Measurements from ENCODE around the gene PRKAG2. TPM values are rescaled to one million over a fixed set of nuclear protein-coding genes. Genes with fewer than 3 reads are reported as not detected.
A peak's percentile ranks its signal among the peaks of the same experiment; 100 is the strongest.

The PRKAG2 gene
- total RNA-seq, 4 donors from 2014 or later: 38.8 to 94.4 (median 73.2) TPM

GRCh38 chr7:151709141-151710038, 167.5 kb downstream of the PRKAG2 start:
- H3K9me3 ChIP-seq: no peaks in the 10 kb centered on the region
- no peaks in the 10 kb centered on the region for H3K36me3 ChIP-seq
- peak overlapping the region in 3 of 4 donors; percentile 69 to 94 (median 70) for H3K27ac ChIP-seq
- no peak for DNase-seq
- H3K27me3 ChIP-seq: no peaks in the 10 kb centered on the region
- TF ChIP-seq POLR2A (IDR thresholded peaks at IDR 0.05) (no peak), CTCF (IDR thresholded peaks at IDR 0.05) (no peak)
- H3K4me1 ChIP-seq: peaks cover 0 to 22% (median 2%) of the 10 kb centered on the region in 4 donors
- no peak overlapping the region for H3K4me3 ChIP-seq

GRCh38 chr7:151708610-151709009, 168.3 kb downstream of the PRKAG2 start:
- no peaks in the 10 kb centered on the region for H3K27me3 ChIP-seq
- peaks cover 0 to 22% (median 2%) of the 10 kb centered on the region in 4 donors for H3K4me1 ChIP-seq
- H3K9me3 ChIP-seq: no peaks in the 10 kb centered on the region
- H3K4me3 ChIP-seq: no peak overlapping the region
- no peak overlapping the region for H3K27ac ChIP-seq
- TF ChIP-seq CTCF (IDR thresholded peaks at IDR 0.05) (no peak), POLR2A (IDR thresholded peaks at IDR 0.05) (no peak)
- no peak for DNase-seq
- no peaks in the 10 kb centered on the region for H3K36me3 ChIP-seq

- Histone ChIP-seq H3K27me3 (no peaks in the 10 kb centered on the region), H3K27ac (no peak overlapping the region), H3K9me3 (no peaks in the 10 kb centered on the region), H3K4me3 (no peak overlapping the region), H3K4me1 (peaks cover 0 to 22% (median 2%) of the 10 kb centered on the region in 4 donors), H3K36me3 (no peaks in the 10 kb centered on the region)
- DNase-seq: no peak
- no peak for TF ChIP-seq CTCF (IDR thresholded peaks at IDR 0.05)
- TF ChIP-seq POLR2A (IDR thresholded peaks at IDR 0.05): no peak
Measured at GRCh38 chr7:151707757-151708156, 169.2 kb downstream of the PRKAG2 start.

- no peak for TF ChIP-seq POLR2A (IDR thresholded peaks at IDR 0.05)
- TF ChIP-seq CTCF (IDR thresholded peaks at IDR 0.05): no peak
- Histone ChIP-seq H3K9me3 (no peaks in the 10 kb centered on the region), H3K4me1 (peaks cover 0 to 15% (median 2%) of the 10 kb centered on the region in 4 donors), H3K36me3 (no peaks in the 10 kb centered on the region), H3K27me3 (no peaks in the 10 kb centered on the region), H3K4me3 (no peak overlapping the region), H3K27ac (no peak overlapping the region)
- DNase-seq: no peak
Measured at GRCh38 chr7:151707105-151707469, 169.8 kb downstream of the PRKAG2 start.

- DNase-seq: no peak
- Histone ChIP-seq H3K9me3 (no peaks in the 10 kb centered on the region), H3K27me3 (no peaks in the 10 kb centered on the region), H3K27ac (peak overlapping the region in 1 of 4 donors; percentile 42), H3K36me3 (no peaks in the 10 kb centered on the region), H3K4me1 (peaks cover 0 to 15% (median 2%) of the 10 kb centered on the region in 4 donors), H3K4me3 (no peak overlapping the region)
- TF ChIP-seq POLR2A (IDR thresholded peaks at IDR 0.05) (no peak), CTCF (IDR thresholded peaks at IDR 0.05) (no peak)
Measured at GRCh38 chr7:151706277-151707104, 170.4 kb downstream of the PRKAG2 start.

Data from Peyer's patch (tissue), 4 donors.